Lung (tissue), 12 donors: ENCODE data around the gene PDRG1. TPM values are rescaled to one million over a fixed set of nuclear protein-coding genes. Genes with fewer than 3 reads are reported as not detected.

Experiments used
- ATAC-seq: fragments of 200-7000 bp; cut with Tn5 transposase; one replicate; pipeline ENCODE4 v1.9.1; 2020; ENCODE audit warnings: moderate number of reproducible peaks; ENCODE audit not compliant: insufficient read depth, low FRiP score
- DNase-seq, 3 donors: peaks; one replicate each; pipeline ENCODE4 v3.0.0-alpha.2; 2013 to 2017
- H3K27ac ChIP-seq, 2 donors: one replicate each; pipeline ENCODE4 v1.5.1; 2013; ENCODE audit warnings: mild to moderate bottlenecking in 2 of 2, moderate library complexity in 2 of 2, control low read depth in 1 of 2, inconsistent platforms in 1 of 2, low read depth in 1 of 2, low read length in 1 of 2
- H3K27me3 ChIP-seq, 3 donors: one replicate each; pipeline ENCODE4 v1.5.1; 2013; ENCODE audit warnings: low read length in 2 of 3; ENCODE audit not compliant: control insufficient read depth in 3 of 3, insufficient read depth in 3 of 3
- H3K36me3 ChIP-seq, 4 donors: one replicate each; pipeline ENCODE4 v1.5.1; 2013; ENCODE audit warnings: low read length in 4 of 4, mild to moderate bottlenecking in 1 of 4, moderate library complexity in 1 of 4; ENCODE audit not compliant: control insufficient read depth in 4 of 4, insufficient read depth in 4 of 4
- H3K4me1 ChIP-seq, 5 donors: one replicate each; pipeline ENCODE4 v1.5.1; 2013; ENCODE audit warnings: low read length in 5 of 5, mild to moderate bottlenecking in 2 of 5, moderate library complexity in 1 of 5; ENCODE audit not compliant: control insufficient read depth in 5 of 5, insufficient read depth in 5 of 5
- H3K4me3 ChIP-seq: one replicate; pipeline ENCODE4 v1.5.1; 2013; ENCODE audit warnings: mild to moderate bottlenecking, control low read depth, moderate library complexity
- H3K9ac ChIP-seq, 2 donors: one replicate each; pipeline ENCODE4 v1.5.1; 2013; ENCODE audit warnings: low read length in 2 of 2, control low read depth in 1 of 2; ENCODE audit not compliant: insufficient read depth in 1 of 2
- H3K9me3 ChIP-seq, 4 donors: one replicate each; pipeline ENCODE4 v1.5.1; 2013; ENCODE audit warnings: low read length in 3 of 4, mild to moderate bottlenecking in 1 of 4, moderate library complexity in 1 of 4; ENCODE audit not compliant: control insufficient read depth in 4 of 4, insufficient read depth in 3 of 4
- CTCF ChIP-seq: IDR thresholded peaks from 2 replicates; pipeline ENCODE4 v1.5.1; 2012; ENCODE audit warnings: mild to moderate bottlenecking; ENCODE audit errors: control extremely low read depth, extremely low read depth
- WGBS, 2 donors: extraction: QIAGEN DNeasy Blood & Tissue Kit; methylation state at CpG; one replicate each; pipeline ENCODE4 v1.1.7; 2013; 5-methylcytosine and 5-hydroxymethylcytosine counted together
- polyA plus RNA-seq, 2 donors: library from polyadenylated mRNA; stranded (reverse); fragments of 200-250 nt; gene quantifications; one replicate each; pipeline ENCODE4 v1.2.1, GENCODE V29; 2013
- total RNA-seq, 2 donors: library from RNA; depleted of rRNA in 1 of 2; stranded (reverse); fragments of >200 nt in 1 of 2; gene quantifications; one replicate each; pipeline ENCODE4 v1.2.1, GENCODE V29; 2014 to 2021
- donor health status: control.
- donor health status: control.
- donor health status: Bipolar disorder and iron deficiency.
- donor health status: healthy.
- donor health status: DM: yes; HTN: yes; CAD: no.

The PDRG1 gene
- total and polyA plus RNA-seq, 4 donors = 6.3 to 13.0 (median 11.5) TPM

GRCh38 chr20:31903627-31904386, 48.0 kb downstream of the PDRG1 start:
- H3K4me3 ChIP-seq = no peak overlapping the region
- TF ChIP-seq CTCF = no peak
- no peak for DNase-seq
- 21 to 43% methylated on average over 1 of the region's 1 CpG for WGBS, 2 donors
- H3K36me3 ChIP-seq = no peaks in the 10 kb centered on the region
- no peaks in the 10 kb centered on the region for H3K27me3 ChIP-seq
- H3K27ac ChIP-seq = no peak overlapping the region
- no peak for ATAC-seq
- no peak overlapping the region for H3K9ac ChIP-seq
- no peaks in the 10 kb centered on the region for H3K4me1 ChIP-seq
- no peaks in the 10 kb centered on the region for H3K9me3 ChIP-seq

- Histone ChIP-seq H3K36me3 (no peaks in the 10 kb centered on the region), H3K4me3 (no peak overlapping the region), H3K9me3 (no peaks in the 10 kb centered on the region), H3K9ac (no peak overlapping the region), H3K27ac (no peak overlapping the region), H3K27me3 (no peaks in the 10 kb centered on the region), H3K4me1 (no peaks in the 10 kb centered on the region)
- WGBS, 2 donors = 83 to 90% methylated on average over 6 of the region's 6 CpGs
- ATAC-seq (no peak), DNase-seq (no peak)
- no peak for TF ChIP-seq CTCF
These were observed 50.2 kb downstream of the PDRG1 start for GRCh38 chr20:31901615-31902014.

- Histone ChIP-seq H3K9me3 (no peaks in the 10 kb centered on the region), H3K9ac (no peak overlapping the region), H3K4me1 (peaks cover 0 to 2% (median 0%) of the 10 kb centered on the region in 5 donors), H3K4me3 (no peak overlapping the region), H3K27me3 (no peaks in the 10 kb centered on the region), H3K36me3 (no peaks in the 10 kb centered on the region), H3K27ac (no peak overlapping the region)
- no peak for ATAC-seq
- WGBS, 2 donors = 84 to 91% methylated on average over 9 of the region's 9 CpGs
- no peak for TF ChIP-seq CTCF
- no peak for DNase-seq
These were observed 54.3 kb downstream of the PDRG1 start for GRCh38 chr20:31897541-31897940.

- DNase-seq = no peak
- no peaks in the 10 kb centered on the region for H3K27me3 ChIP-seq
- peaks cover 0 to 2% (median 0%) of the 10 kb centered on the region in 5 donors for H3K4me1 ChIP-seq
- no peak for ATAC-seq
- 94 to 98% methylated on average over 9 of the region's 9 CpGs for WGBS, 2 donors
- TF ChIP-seq CTCF = no peak
- H3K4me3 ChIP-seq = no peak overlapping the region
- no peak overlapping the region for H3K9ac ChIP-seq
- no peaks in the 10 kb centered on the region for H3K9me3 ChIP-seq
- no peaks in the 10 kb centered on the region for H3K36me3 ChIP-seq
- H3K27ac ChIP-seq = no peak overlapping the region
These were observed 55.8 kb downstream of the PDRG1 start for GRCh38 chr20:31896049-31896448.
